ENCODE measurements around the gene TRAPPC5.

Gene TRAPPC5

GRCh38 chr19:7638802-7639465, 41.7 kb upstream of the TRAPPC5 start:
- no peak for FAIRE-seq
- no peak for TF ChIP-seq POU2F2 (IDR thresholded peaks at IDR 0.05; ENCODE audit: low read depth, low read length)
- no peak for TF ChIP-seq POLR2AphosphoS5 (IDR thresholded peaks at IDR 0.05; ENCODE audit: low read depth, low read length)
- TF ChIP-seq PAX5 (IDR thresholded peaks at IDR 0.05; ENCODE audit: insufficient read depth, low read length, severe bottlenecking): no peak
- TF ChIP-seq TAF1 (IDR thresholded peaks at IDR 0.05; ENCODE audit: low read depth, low read length): no peak
- DNase-seq (ENCODE audit: insufficient read length, low spot score): no peak

- TF ChIP-seq POLR2A (IDR thresholded peaks at IDR 0.05; ENCODE audit: low read depth, low read length): peak; percentile 57; the same call in 1 of the 2 replicates
- no peak for TF ChIP-seq TAF1 (IDR thresholded peaks at IDR 0.05; ENCODE audit: low read depth, low read length)
- no peak for TF ChIP-seq POU2F2 (IDR thresholded peaks at IDR 0.05; ENCODE audit: low read depth, low read length)
- no peak for DNase-seq (ENCODE audit: insufficient read length, low spot score)
- FAIRE-seq: no peak
These were observed 40.7 kb upstream of the TRAPPC5 start for GRCh38 chr19:7639863-7640348.

- FAIRE-seq (no peak), DNase-seq (ENCODE audit: insufficient read length, low spot score) (no peak)
- TF ChIP-seq TAF1 (IDR thresholded peaks at IDR 0.05; ENCODE audit: low read depth, low read length) (no peak), SPI1 (IDR thresholded peaks at IDR 0.05; ENCODE audit: low read depth, low read length) (no peak), PAX5 (IDR thresholded peaks at IDR 0.05; ENCODE audit: insufficient read depth, low read length, severe bottlenecking) (no peak), POLR2AphosphoS5 (IDR thresholded peaks at IDR 0.05; ENCODE audit: low read depth, low read length) (no peak), POLR2A (IDR thresholded peaks at IDR 0.05; ENCODE audit: low read depth, low read length) (no peak), POU2F2 (IDR thresholded peaks at IDR 0.05; ENCODE audit: low read depth, low read length) (no peak)
These were observed 39.8 kb upstream of the TRAPPC5 start for GRCh38 chr19:7640803-7641202.

DNA sequence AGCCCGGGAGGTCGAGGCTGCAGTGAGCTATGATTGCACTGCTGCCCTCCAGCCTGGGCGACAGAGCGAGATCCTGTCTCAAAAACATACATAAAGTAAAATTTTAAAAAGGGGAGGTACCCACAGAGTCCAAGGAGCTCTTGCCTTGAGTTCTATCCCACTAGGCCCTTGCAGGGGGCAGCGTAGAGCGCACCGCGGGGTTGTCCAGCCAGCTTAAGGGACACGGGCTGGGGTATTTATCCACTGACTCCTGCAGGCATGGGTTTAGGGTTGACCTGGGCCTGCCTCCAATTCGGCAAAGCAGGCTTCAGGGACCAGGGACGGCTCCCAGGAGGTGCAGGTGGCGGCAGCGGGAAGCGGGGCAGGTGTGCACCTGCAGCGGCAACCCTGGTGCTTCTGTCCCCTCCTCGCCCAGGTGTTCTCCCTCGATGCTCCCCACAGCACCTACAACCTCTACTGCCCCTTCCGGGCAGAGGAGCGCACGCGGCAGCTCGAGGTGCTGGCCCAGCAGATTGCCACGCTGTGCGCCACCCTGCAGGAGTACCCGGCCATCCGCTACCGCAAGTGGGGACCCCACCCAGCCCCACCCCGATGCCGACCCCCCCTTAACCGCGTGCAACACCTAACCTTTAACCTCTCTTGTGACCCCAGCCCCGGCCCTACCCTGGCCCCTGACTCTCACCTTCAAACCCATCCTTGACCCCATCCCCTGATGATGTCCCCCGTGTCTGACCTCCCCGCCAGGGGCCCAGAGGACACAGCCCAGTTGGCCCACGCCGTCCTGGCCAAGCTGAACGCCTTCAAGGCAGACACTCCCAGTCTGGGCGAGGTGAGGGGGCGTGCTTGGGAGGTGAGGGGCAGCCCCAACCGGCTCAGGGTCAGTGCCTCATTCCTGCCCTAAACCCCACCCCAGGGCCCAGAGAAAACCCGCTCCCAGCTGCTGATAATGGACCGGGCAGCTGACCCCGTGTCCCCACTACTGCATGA, 39.0 kb upstream of the TRAPPC5 start:
- TF ChIP-seq POU2F2 (IDR thresholded peaks at IDR 0.05; ENCODE audit: low read depth, low read length): no peak
- TF ChIP-seq SPI1 (IDR thresholded peaks at IDR 0.05; ENCODE audit: low read depth, low read length): no peak
- TF ChIP-seq POLR2A (IDR thresholded peaks at IDR 0.05; ENCODE audit: low read depth, low read length): no peak
- DNase-seq (ENCODE audit: insufficient read length, low spot score) (no peak), FAIRE-seq (no peak)

DNA sequence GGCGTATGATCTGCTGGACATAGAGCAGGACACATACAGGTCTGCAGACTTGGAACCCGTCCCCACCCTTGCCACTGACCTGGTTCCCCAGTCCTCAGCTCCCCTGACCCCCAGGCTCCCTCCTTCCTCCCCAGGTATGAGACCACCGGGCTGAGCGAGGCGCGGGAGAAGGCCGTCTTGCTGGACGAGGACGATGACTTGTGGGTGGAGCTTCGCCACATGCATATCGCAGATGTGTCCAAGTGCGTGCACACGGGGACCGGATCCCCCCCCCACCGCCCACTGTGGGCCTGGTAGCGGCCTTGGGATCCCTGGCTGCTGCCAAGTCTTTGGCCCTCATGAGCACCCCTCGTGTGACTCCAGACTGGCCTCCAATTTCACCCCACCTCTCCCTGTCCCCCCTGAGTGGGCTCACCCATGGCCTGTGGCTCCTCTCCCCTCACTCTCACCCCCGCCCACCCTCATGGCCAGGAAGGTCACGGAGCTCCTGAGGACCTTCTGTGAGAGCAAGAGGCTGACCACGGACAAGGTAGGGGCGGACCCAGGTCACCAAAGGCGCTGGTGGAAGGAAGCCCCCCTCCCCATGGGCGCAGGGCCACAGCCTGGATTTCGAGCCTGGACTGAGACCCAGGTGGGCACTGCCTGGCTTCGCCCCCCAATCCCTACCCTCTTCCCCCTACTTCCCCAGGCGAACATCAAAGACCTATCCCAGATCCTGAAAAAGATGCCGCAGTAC, 38.2 kb upstream of the TRAPPC5 start:
- 0 out of 2 replicates have a peak, but pooled peaks have one; percentile 12 for TF ChIP-seq POLR2A (IDR thresholded peaks at IDR 0.05; ENCODE audit: low read depth, low read length)
- no peak for TF ChIP-seq TAF1 (IDR thresholded peaks at IDR 0.05; ENCODE audit: low read depth, low read length)
- TF ChIP-seq PAX5 (IDR thresholded peaks at IDR 0.05; ENCODE audit: insufficient read depth, low read length, severe bottlenecking): no peak
- no peak for TF ChIP-seq SPI1 (IDR thresholded peaks at IDR 0.05; ENCODE audit: low read depth, low read length)
- TF ChIP-seq POU2F2 (IDR thresholded peaks at IDR 0.05; ENCODE audit: low read depth, low read length): no peak
- TF ChIP-seq POLR2AphosphoS5 (IDR thresholded peaks at IDR 0.05; ENCODE audit: low read depth, low read length): no peak
- no peak for FAIRE-seq
- no peak for DNase-seq (ENCODE audit: insufficient read length, low spot score)

DNA sequence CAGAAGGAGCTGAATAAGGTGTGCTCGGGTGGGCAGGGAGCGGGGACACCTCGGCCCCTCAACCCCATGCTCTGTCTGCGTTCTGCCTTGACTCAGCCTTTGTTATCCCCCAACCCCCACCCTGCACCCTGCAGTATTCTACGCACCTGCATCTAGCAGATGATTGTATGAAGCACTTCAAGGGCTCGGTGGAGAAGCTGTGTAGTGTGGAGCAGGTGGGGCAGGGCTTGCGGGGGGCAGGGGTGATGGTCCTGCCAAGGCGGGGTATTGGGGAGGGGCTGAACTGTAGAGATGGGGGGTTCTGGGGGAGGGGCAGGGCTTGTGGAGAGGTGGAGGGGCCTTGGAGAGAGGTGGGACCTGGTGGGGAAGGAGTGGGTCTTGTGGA, 37.6 kb upstream of the TRAPPC5 start:
- FAIRE-seq (no peak), DNase-seq (ENCODE audit: insufficient read length, low spot score) (peak; percentile 11)
- TF ChIP-seq PAX5 (IDR thresholded peaks at IDR 0.05; ENCODE audit: insufficient read depth, low read length, severe bottlenecking): no peak
- TF ChIP-seq POU2F2 (IDR thresholded peaks at IDR 0.05; ENCODE audit: low read depth, low read length): no peak
- no peak for TF ChIP-seq POLR2A (IDR thresholded peaks at IDR 0.05; ENCODE audit: low read depth, low read length)
- TF ChIP-seq SPI1 (IDR thresholded peaks at IDR 0.05; ENCODE audit: low read depth, low read length): no peak
- no peak for TF ChIP-seq TAF1 (IDR thresholded peaks at IDR 0.05; ENCODE audit: low read depth, low read length)
- no peak for TF ChIP-seq POLR2AphosphoS5 (IDR thresholded peaks at IDR 0.05; ENCODE audit: low read depth, low read length)

DNA sequence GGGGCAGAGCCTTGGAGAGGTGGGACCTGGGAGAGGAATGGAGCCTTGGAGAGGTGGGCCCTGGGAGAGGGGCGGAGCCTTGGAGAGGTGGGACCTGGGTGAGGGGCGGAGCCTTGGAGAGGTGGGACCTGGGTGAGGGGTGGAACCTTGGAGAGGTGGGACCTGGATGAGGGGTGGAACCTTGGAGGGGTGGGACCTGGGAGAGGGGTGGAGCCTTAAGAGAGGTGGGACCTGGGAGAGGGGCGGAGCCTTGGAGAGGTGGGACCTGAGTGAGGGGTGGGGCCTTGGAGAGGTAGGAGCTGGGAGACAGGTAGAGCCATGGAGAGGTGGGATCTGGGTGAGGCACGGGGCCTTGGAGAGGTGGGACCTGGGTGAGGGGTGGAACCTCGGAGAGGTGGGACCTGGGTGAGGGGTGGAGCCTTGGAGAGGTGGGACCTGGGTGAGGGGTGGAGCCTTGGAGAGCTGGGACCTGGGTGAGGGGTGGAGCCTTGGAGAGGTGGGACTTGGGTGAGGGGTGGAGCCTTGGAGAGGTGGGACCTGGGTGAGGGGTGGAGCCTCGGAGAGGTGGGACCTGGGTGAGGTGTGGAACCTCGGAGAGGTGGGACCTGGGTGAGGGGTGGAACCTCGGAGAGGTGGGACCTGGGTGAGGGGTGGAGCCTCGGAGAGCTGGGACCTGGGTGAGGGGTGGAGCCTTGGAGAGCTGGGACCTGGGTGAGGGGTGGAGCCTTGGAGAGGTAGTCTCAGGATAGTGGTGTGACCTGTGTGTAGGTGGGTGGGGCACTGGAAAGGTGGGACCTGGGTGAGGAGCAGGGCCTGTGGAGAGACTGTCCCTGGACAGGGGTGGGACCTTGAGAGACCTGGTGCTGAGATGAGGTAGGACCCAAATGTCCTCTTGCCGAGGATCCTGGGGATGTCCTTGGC, 36.7 kb upstream of the TRAPPC5 start:
- FAIRE-seq (peak; percentile 81), DNase-seq (ENCODE audit: insufficient read length, low spot score) (peak; percentile 47)
- TF ChIP-seq POLR2AphosphoS5 (IDR thresholded peaks at IDR 0.05; ENCODE audit: low read depth, low read length): 0 out of 2 replicates have a peak, but pooled peaks have one; percentile 21

- DNase-seq (ENCODE audit: insufficient read length, low spot score) (no peak), FAIRE-seq (no peak)
- no peak for TF ChIP-seq POLR2A (IDR thresholded peaks at IDR 0.05; ENCODE audit: low read depth, low read length)
- no peak for TF ChIP-seq TAF1 (IDR thresholded peaks at IDR 0.05; ENCODE audit: low read depth, low read length)
- TF ChIP-seq POU2F2 (IDR thresholded peaks at IDR 0.05; ENCODE audit: low read depth, low read length): no peak
- no peak for TF ChIP-seq POLR2AphosphoS5 (IDR thresholded peaks at IDR 0.05; ENCODE audit: low read depth, low read length)
These were observed 36.1 kb upstream of the TRAPPC5 start for GRCh38 chr19:7644550-7644877.

- TF ChIP-seq PAX5 (IDR thresholded peaks at IDR 0.05; ENCODE audit: insufficient read depth, low read length, severe bottlenecking) (no peak), POU2F2 (IDR thresholded peaks at IDR 0.05; ENCODE audit: low read depth, low read length) (no peak), SPI1 (IDR thresholded peaks at IDR 0.05; ENCODE audit: low read depth, low read length) (no peak), TAF1 (IDR thresholded peaks at IDR 0.05; ENCODE audit: low read depth, low read length) (no peak), POLR2A (IDR thresholded peaks at IDR 0.05; ENCODE audit: low read depth, low read length) (peak; percentile 26; the same call in 1 of the 2 replicates), POLR2AphosphoS5 (IDR thresholded peaks at IDR 0.05; ENCODE audit: low read depth, low read length) (no peak)
- DNase-seq (ENCODE audit: insufficient read length, low spot score) (peak; percentile 8), FAIRE-seq (no peak)
These were observed 35.5 kb upstream of the TRAPPC5 start for GRCh38 chr19:7645163-7645562.

Measured in GM12891 (cell line).